Activated T-cell treated with anti-CD3 and anti-CD28 coated beads, Interleukin-2, amount 50 U/mL, for 4 hours (primary cell): ENCODE results near the gene AAMP. TPM values are rescaled to one million over a fixed set of nuclear protein-coding genes. Genes with fewer than 3 reads are reported as not detected.

Experiments used
- ATAC-seq, 2 donors: fragments of 200-7000 bp; cut with Tn5 transposase; one replicate each; pipeline ENCODE4 v1.10.0; 2021
- DNase-seq: peaks from one replicate; pipeline ENCODE4 v3.0.0-alpha.2; 2020
- H3K27me3 Mint-ChIP-seq: one replicate; pipeline ENCODE4 v1.8.0; 2021; ENCODE audit warnings: low read depth, mixed read lengths
- H3K36me3 Mint-ChIP-seq: one replicate; pipeline ENCODE4 v1.8.0; 2022; ENCODE audit warnings: mixed read lengths; ENCODE audit not compliant: insufficient read depth
- H3K4me1 Mint-ChIP-seq: one replicate; pipeline ENCODE4 v1.8.0; 2021; ENCODE audit warnings: low read depth, mixed read lengths
- H3K4me3 Mint-ChIP-seq: one replicate; pipeline ENCODE4 v1.8.0; 2021; ENCODE audit warnings: mild to moderate bottlenecking, moderate library complexity, mixed read lengths
- H3K9me3 Mint-ChIP-seq: one replicate; pipeline ENCODE4 v1.8.0; 2021; ENCODE audit warnings: mixed read lengths
- total RNA-seq, 3 donors: library from RNA; stranded (reverse); gene quantifications; one replicate each; pipeline ENCODE4 v1.2.1, GENCODE V29; 2021

The AAMP gene
- total RNA-seq, 3 donors from 2014 or later = 128 to 142 (median 131) TPM

- Mint-ChIP-seq H3K27me3 (no peaks in the 10 kb centered on the region), H3K36me3 (peaks cover 20% of the 10 kb centered on the region), H3K9me3 (no peaks in the 10 kb centered on the region), H3K4me3 (peak overlapping the region; percentile 97), H3K4me1 (peaks cover 50% of the 10 kb centered on the region)
- ATAC-seq (peak; percentile 24 to 27), DNase-seq (peak; percentile 16)
Observed at GRCh38 chr2:218218268-218219185, 51.4 kb downstream of the AAMP start.

GRCh38 chr2:218217360-218218267 is 52.3 kb downstream of the AAMP start:
- no peaks in the 10 kb centered on the region for H3K9me3 Mint-ChIP-seq
- peak overlapping the region; percentile 97 for H3K4me3 Mint-ChIP-seq
- ATAC-seq (peak; percentile 63 to 69), DNase-seq (peak; percentile 70)
- no peaks in the 10 kb centered on the region for H3K27me3 Mint-ChIP-seq
- peaks cover 20% of the 10 kb centered on the region for H3K36me3 Mint-ChIP-seq
- H3K4me1 Mint-ChIP-seq = peaks cover 40% of the 10 kb centered on the region

GRCh38 chr2:218216674-218217359 is 53.1 kb downstream of the AAMP start, which contains the start of gene ARPC2:
Gene ARPC2 (plus strand): TSS chr2:218217189. CDS start chr2:218217471, 282 bp downstream.
- DNase-seq = peak; percentile 91
- H3K4me1 Mint-ChIP-seq = peaks cover 33% of the 10 kb centered on the region
- H3K27me3 Mint-ChIP-seq = peaks cover 3% of the 10 kb centered on the region
- ATAC-seq = peak; percentile 76 to 77
- H3K36me3 Mint-ChIP-seq = peaks cover 20% of the 10 kb centered on the region
- peak within 1 kb of the TSS; percentile 97 for H3K4me3 Mint-ChIP-seq
- no peaks in the 10 kb centered on the region for H3K9me3 Mint-ChIP-seq

- ATAC-seq (no peak), DNase-seq (no peak)
- Mint-ChIP-seq H3K36me3 (peaks cover 18% of the 10 kb centered on the region), H3K4me3 (peak overlapping the region; percentile 97), H3K27me3 (peaks cover 3% of the 10 kb centered on the region), H3K4me1 (peaks cover 28% of the 10 kb centered on the region), H3K9me3 (no peaks in the 10 kb centered on the region)
Observed at GRCh38 chr2:218216336-218216673, 53.6 kb downstream of the AAMP start.

Other genes starting within 250 kb of the AAMP start
- under 1 TPM in 2 of 3 donors, not detected in 1; 0.16 to 0.38 TPM for gene RUFY4, start 200.9 kb downstream of the AAMP start, total RNA-seq
- gene CXCR2, start 144.1 kb downstream of the AAMP start, total RNA-seq = not detected
- gene CXCR1, start 103.2 kb downstream of the AAMP start, total RNA-seq = not detected
- 100 to 1,000 TPM; 381 to 396 (median 382) TPM for gene ARPC2, start 52.9 kb downstream of the AAMP start, total RNA-seq
- under 1 TPM; 0.66 to 0.69 (median 0.68) TPM for gene GPBAR1, start 9.1 kb downstream of the AAMP start, total RNA-seq
- 10 to 100 TPM; 14.7 to 19.1 (median 17.8) TPM for gene PNKD, start 382 bp upstream of the AAMP start, total RNA-seq
- gene TMBIM1, start 22.4 kb upstream of the AAMP start, total RNA-seq = 10 to 100 TPM; 49.0 to 60.5 (median 52.8) TPM
- gene CATIP, start 86.7 kb upstream of the AAMP start, total RNA-seq = not detected
- under 1 TPM; 0.05 to 0.61 (median 0.05) TPM for gene SLC11A1, start 112.1 kb upstream of the AAMP start, total RNA-seq
- gene CTDSP1, start 129.7 kb upstream of the AAMP start, total RNA-seq = 10 to 100 TPM; 42.8 to 58.0 (median 52.7) TPM
- under 1 TPM; 0.11 to 0.24 (median 0.23) TPM for gene VIL1, start 149.0 kb upstream of the AAMP start, total RNA-seq